T-cell (primary cell): ENCODE data around the gene ATP9B. TPM values are rescaled to one million over a fixed set of nuclear protein-coding genes. Genes with fewer than 3 reads are reported as not detected.

Experiments used
- ATAC-seq, 4 experiments: fragments of 200-7000 bp in 3 of 4; fragments of 150-1000 bp in 1 of 4; cut with Tn5 transposase; replicated peaks in 1 of 4; 1 replicate in 3 of 4; 2 replicates in 1 of 4; pipeline ENCODE4 v1.10.0; 2021; ENCODE audit warnings: moderate library complexity in 3 of 4, mild to moderate bottlenecking in 2 of 4, moderate number of reproducible peaks in 1 of 4
- CTCF ChIA-PET, 2 donors: fragments of 300-600 bp; sonication (Branson Sonifier 250); formaldehyde crosslinking; loops; one replicate each; lab custom pipeline; 2022; ENCODE audit warnings: antibody characterized with exemption in 2 of 2; lab: Charles Lee
- POLR2A ChIA-PET, 2 donors: fragments of 300-600 bp; sonication (Branson Sonifier 250); formaldehyde crosslinking; loops; one replicate each; lab custom pipeline; 2022; ENCODE audit warnings: antibody characterized with exemption in 2 of 2; lab: Charles Lee
- DNase-seq, 35 experiments: peaks; one replicate each; pipeline versions ENCODE4 v3.0.0 to v3.0.0-alpha.2; 2013 to 2023
- H3K27ac ChIP-seq: one replicate; pipeline ENCODE4 v1.5.1; 2013; ENCODE audit warnings: low read length
- H3K27me3 ChIP-seq, 2 experiments: replicated peaks in 1 of 2; 1 replicate in 1 of 2; 2 replicates in 1 of 2; pipeline versions ENCODE4 v1.6.1 to v1.7.0; 2013; ENCODE audit warnings: low read length in 1 of 2, mixed read lengths in 1 of 2; ENCODE audit not compliant: control insufficient read depth in 2 of 2, insufficient read depth in 2 of 2; ENCODE audit errors: extremely low read depth in 1 of 2
- H3K36me3 ChIP-seq, 2 donors: 1 replicate in 1 of 2; 2 replicates in 1 of 2; pipeline versions ENCODE4 v1.6.1 to v1.7.0; 2013; ENCODE audit warnings: low read length in 1 of 2; ENCODE audit not compliant: control insufficient read depth in 2 of 2, insufficient read depth in 1 of 2; ENCODE audit errors: extremely low read depth in 1 of 2
- H3K4me1 ChIP-seq, 2 experiments: 1 replicate in 1 of 2; 2 replicates in 1 of 2; pipeline versions ENCODE4 v1.6.1 to v1.7.0; 2013; ENCODE audit warnings: low read length in 2 of 2, mixed read lengths in 1 of 2; ENCODE audit not compliant: insufficient read depth in 2 of 2, control insufficient read depth in 1 of 2; ENCODE audit errors: extremely low read depth in 1 of 2
- H3K4me3 ChIP-seq, 2 donors: 1 replicate in 1 of 2; 2 replicates in 1 of 2; pipeline versions ENCODE4 v1.5.1 to v1.7.0; 2013; ENCODE audit warnings: mild to moderate bottlenecking in 2 of 2, low read length in 1 of 2, moderate library complexity in 1 of 2; ENCODE audit not compliant: control insufficient read depth in 1 of 2; ENCODE audit errors: extremely low read depth in 1 of 2
- H3K9me3 ChIP-seq: 2 replicates; pipeline ENCODE4 v1.7.0; 2013
- H3K27ac Mint-ChIP-seq, 2 donors: one replicate each; pipeline ENCODE4 v1.8.0; 2020 to 2021; ENCODE audit warnings: mild to moderate bottlenecking in 2 of 2, mixed read lengths in 2 of 2
- H3K27me3 Mint-ChIP-seq, 2 donors: one replicate each; pipeline ENCODE4 v1.8.0; 2021 to 2022; ENCODE audit warnings: mixed read lengths in 2 of 2
- H3K36me3 Mint-ChIP-seq: one replicate; pipeline ENCODE4 v1.8.0; 2021; ENCODE audit warnings: mixed read lengths
- H3K4me1 Mint-ChIP-seq, 3 donors: one replicate each; pipeline ENCODE4 v1.8.0; 2020 to 2022; ENCODE audit warnings: mixed read lengths in 3 of 3, mild to moderate bottlenecking in 1 of 3
- H3K4me3 Mint-ChIP-seq, 3 donors: one replicate each; pipeline ENCODE4 v1.8.0; 2020 to 2022; ENCODE audit warnings: mild to moderate bottlenecking in 3 of 3, mixed read lengths in 3 of 3, moderate library complexity in 3 of 3
- H3K9me3 Mint-ChIP-seq, 3 donors: one replicate each; pipeline ENCODE4 v1.8.0; 2020 to 2022; ENCODE audit warnings: mixed read lengths in 3 of 3
- WGBS: methylation state at CpG from one replicate; pipeline ENCODE4 v1.1.5; 2013; ENCODE audit warnings: missing lambda C conversion rate; ENCODE audit not compliant: insufficient coverage; 5-methylcytosine and 5-hydroxymethylcytosine counted together
- total RNA-seq, 35 experiments: library from RNA in 6 of 35; stranded (reverse) in 6 of 35; fragments of 120-200 nt in 1 of 35; gene quantifications; one replicate each; pipeline versions ENCODE4 v1.2.1 to v1.2.4 and lab custom pipeline; 2013 to 2026

The ATP9B gene
- total RNA-seq, 5 donors from 2014 or later (not counting 1 experiment from before 2014, with no cell fraction given): 54.1 to 95.2 (median 65.4) TPM

DNA sequence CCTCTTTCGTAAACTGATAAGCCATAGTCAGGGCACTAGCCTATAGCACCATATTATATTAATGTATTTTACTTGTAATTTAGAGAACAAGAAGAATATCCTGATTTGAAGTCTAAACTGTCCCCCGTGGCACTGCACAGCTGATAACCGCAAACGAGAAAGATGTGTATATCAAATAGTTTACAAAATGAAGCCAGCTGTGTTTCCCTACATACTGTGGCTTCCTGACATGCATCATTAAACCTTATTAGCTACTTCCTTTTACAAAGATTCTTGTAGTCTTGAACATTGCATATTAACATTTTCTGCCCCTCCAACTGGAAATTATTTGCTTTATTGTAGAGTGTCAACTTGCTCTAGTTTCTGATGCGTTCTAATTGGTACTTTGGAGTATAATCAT lies 173.1 kb downstream of the ATP9B start:
- peaks cover 6% of the 10 kb centered on the region for H3K36me3 Mint-ChIP-seq
- 80% methylated on average over 2 of the region's 5 CpGs for WGBS
- no peaks in the 10 kb centered on the region for H3K9me3 Mint-ChIP-seq
- H3K27me3 Mint-ChIP-seq: no peaks in the 10 kb centered on the region
- no peaks in the 10 kb centered on the region for H3K27me3 ChIP-seq
- no peaks in the 10 kb centered on the region for H3K9me3 ChIP-seq
- H3K4me1 ChIP-seq: peaks cover 0 to 13% of the 10 kb centered on the region in 2 experiments
- no peak overlapping the region for H3K4me3 Mint-ChIP-seq
- no peak overlapping the region for H3K27ac ChIP-seq
- H3K4me3 ChIP-seq: no peak overlapping the region
- POLR2A ChIA-PET: no interaction called here
- no peak for ATAC-seq
- CTCF ChIA-PET: no interaction called here
- H3K36me3 ChIP-seq: peaks cover 0 to 8% of the 10 kb centered on the region in 2 donors
- H3K27ac Mint-ChIP-seq: no peak overlapping the region
- DNase-seq: no peak
- peaks cover 12 to 18% (median 13%) of the 10 kb centered on the region in 3 donors for H3K4me1 Mint-ChIP-seq

DNA sequence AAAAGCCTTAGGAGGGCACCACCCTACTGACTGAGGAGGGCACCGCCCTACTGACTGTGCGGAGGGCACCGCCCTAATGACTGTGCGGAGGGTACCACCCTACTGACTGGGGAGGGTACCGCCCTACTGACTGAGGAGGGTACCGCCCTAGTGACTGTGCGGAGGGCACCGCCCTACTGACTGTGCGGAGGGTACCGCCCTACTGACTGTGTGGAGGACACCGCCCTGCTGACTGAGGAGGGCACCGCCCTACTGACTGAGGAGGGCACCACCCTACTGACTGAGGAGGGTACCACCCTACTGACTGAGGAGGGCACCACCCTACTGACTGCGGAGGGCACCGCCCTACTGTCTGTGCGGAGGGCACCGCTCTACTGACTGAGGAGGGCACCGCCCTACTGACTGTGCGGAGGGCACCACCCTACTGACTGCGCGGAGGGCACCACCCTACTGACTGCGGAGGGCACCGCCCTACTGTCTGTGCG lies 176.4 kb downstream of the ATP9B start:
- H3K4me3 Mint-ChIP-seq: no peak overlapping the region
- ChIA-PET CTCF (interaction anchor here in 1 of 2 donors (0.6 kb wide), 1 partner anchor 488 kb away, joined by 6 read pairs; no protein-coding TSS in a partner anchor), POLR2A (no interaction called here)
- H3K4me1 ChIP-seq: peaks cover 0 to 13% of the 10 kb centered on the region in 2 experiments
- no peak overlapping the region for H3K4me3 ChIP-seq
- no peaks in the 10 kb centered on the region for H3K27me3 ChIP-seq
- no peaks in the 10 kb centered on the region for H3K36me3 ChIP-seq
- ATAC-seq (peak; percentile 34 to 58 (median 44)), DNase-seq (peak in 27 of 35 experiments; percentile 2 to 62 (median 18))
- 62% methylated on average over 10 of the region's 23 CpGs for WGBS
- H3K9me3 ChIP-seq: no peaks in the 10 kb centered on the region
- no peaks in the 10 kb centered on the region for H3K27me3 Mint-ChIP-seq
- H3K9me3 Mint-ChIP-seq: no peaks in the 10 kb centered on the region
- peaks cover 4 to 19% (median 14%) of the 10 kb centered on the region in 3 donors for H3K4me1 Mint-ChIP-seq
- H3K27ac Mint-ChIP-seq: peak overlapping the region in 1 of 2 donors; percentile 55
- no peaks in the 10 kb centered on the region for H3K36me3 Mint-ChIP-seq
- peak overlapping the region; percentile 40 for H3K27ac ChIP-seq

DNA sequence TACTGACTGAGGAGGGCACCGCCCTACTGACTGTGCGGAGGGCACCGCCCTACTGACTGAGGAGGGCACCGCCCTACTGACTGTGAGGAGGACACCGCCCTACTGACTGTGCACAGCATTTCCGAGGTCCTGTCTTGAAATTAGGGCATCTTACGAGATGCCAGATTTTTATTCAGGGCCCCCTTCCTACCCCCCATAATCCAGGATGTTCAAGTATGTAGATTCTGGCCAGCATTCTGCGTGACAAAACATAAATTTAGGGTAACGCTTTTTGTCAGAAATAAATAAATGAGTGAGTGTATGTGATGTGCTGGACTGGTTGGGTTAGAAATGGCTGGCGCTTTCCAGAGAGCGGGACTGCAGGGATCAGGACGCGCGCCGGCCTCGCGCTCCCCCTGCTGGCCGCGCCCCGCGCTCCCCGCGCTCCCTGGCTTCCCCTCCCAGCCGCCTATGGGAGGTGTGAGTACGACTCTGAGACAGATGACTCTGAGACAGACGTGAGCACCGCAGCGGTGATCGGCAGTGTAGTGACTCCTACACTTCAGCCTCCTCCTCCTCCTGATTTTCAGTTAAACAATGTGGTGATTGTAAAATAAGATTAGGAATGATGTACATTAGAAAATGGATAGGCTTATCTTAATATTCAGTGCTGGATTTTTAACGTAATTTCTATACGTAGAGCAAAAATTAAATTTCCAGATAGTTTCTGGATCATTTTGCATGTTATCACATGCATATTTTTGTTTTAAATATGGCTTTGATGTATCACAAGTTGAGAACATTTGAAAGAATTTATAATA lies 177.3 kb downstream of the ATP9B start:
- DNase-seq (peak; percentile 24 to 81 (median 53)), ATAC-seq (peak; percentile 88 to 94 (median 90))
- no peaks in the 10 kb centered on the region for H3K9me3 Mint-ChIP-seq
- H3K4me3 Mint-ChIP-seq: peak overlapping the region; percentile 13 to 51 (median 18)
- Histone ChIP-seq H3K4me1 (peaks cover 0 to 13% of the 10 kb centered on the region in 2 experiments), H3K27me3 (no peaks in the 10 kb centered on the region), H3K36me3 (no peaks in the 10 kb centered on the region), H3K9me3 (no peaks in the 10 kb centered on the region), H3K4me3 (peak overlapping the region in 1 of 2 donors; percentile 4), H3K27ac (peak overlapping the region; percentile 37)
- CTCF ChIA-PET: no interaction called here
- no peaks in the 10 kb centered on the region for H3K27me3 Mint-ChIP-seq
- H3K36me3 Mint-ChIP-seq: no peaks in the 10 kb centered on the region
- POLR2A ChIA-PET: no interaction called here
- peak overlapping the region; percentile 44 to 82 for H3K27ac Mint-ChIP-seq
- WGBS: 37% methylated on average over 14 of the region's 31 CpGs
- peaks cover 4 to 17% (median 14%) of the 10 kb centered on the region in 3 donors for H3K4me1 Mint-ChIP-seq

DNA sequence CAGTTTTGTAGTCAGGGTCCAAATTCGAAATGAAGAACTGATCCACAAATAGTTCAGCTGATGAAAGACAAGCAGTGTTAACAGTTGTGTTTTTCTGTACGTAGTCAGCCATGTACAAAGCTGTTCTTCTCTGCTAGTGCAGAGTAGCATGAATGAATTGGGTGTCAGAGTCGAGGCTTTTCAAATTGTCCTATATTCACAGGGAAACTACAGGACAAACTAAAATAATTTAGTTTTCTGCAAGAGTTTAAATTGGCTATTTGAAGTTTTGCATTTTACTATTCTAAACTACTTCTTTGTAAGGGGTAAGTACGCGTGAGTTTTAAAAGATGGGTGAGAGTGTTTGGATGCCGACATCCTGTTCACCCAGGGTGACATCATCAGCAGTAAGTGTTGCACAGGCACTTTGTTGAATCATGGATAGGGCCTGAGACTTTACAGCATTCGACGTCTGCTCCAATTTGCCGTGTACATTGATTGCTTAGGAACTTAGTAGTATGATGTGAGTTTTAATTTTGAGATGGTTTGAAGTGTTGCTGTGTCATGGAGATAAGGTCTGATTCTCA lies 179.4 kb downstream of the ATP9B start:
- Histone ChIP-seq H3K36me3 (peaks cover 5 to 6% of the 10 kb centered on the region in 2 donors), H3K4me1 (peaks cover 0 to 13% of the 10 kb centered on the region in 2 experiments), H3K27me3 (no peaks in the 10 kb centered on the region), H3K4me3 (no peak overlapping the region), H3K9me3 (no peaks in the 10 kb centered on the region), H3K27ac (no peak overlapping the region)
- H3K27me3 Mint-ChIP-seq: no peaks in the 10 kb centered on the region
- H3K36me3 Mint-ChIP-seq: peaks cover 4% of the 10 kb centered on the region
- no peak for ATAC-seq
- H3K4me1 Mint-ChIP-seq: peaks cover 0 to 14% (median 14%) of the 10 kb centered on the region in 3 donors
- no peak overlapping the region for H3K4me3 Mint-ChIP-seq
- no peak for DNase-seq
- WGBS: 96% methylated on average over 7 of the region's 9 CpGs
- H3K9me3 Mint-ChIP-seq: no peaks in the 10 kb centered on the region
- no peak overlapping the region for H3K27ac Mint-ChIP-seq
- POLR2A ChIA-PET: no interaction called here
- CTCF ChIA-PET: no interaction called here

DNA sequence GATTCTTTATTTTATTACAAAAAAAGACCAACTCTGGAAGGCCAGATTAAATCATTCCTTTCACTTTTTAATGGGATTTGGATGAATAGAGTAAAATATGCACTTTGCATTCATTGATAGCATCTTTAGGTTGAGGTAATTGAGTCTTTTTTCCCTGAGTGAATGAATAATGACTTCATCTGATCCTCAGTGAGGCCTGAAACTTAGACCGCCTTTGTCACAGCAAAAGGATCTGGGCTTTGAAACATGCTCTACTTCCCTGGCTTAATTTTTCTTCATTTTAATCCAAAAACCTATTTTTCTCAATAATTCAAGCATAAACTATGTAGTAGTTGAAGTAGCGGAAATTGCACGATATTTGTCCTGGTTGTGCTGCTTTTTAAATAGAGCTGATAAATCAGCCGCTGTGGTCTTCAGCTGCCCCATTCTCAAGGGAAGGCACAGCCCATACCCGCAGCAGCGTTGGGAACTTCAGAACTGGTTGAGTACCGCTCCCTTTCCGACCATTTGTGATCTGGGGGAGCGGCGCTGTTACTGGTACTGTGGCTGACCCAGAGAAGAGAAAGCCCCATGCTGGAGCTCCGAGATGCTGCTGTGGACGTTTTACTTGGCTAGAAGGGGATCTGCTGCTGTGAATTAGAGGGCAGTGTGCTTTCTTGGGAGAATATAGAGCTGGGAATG lies 181.2 kb downstream of the ATP9B start:
- H3K9me3 Mint-ChIP-seq: no peaks in the 10 kb centered on the region
- DNase-seq (no peak), ATAC-seq (no peak)
- no peak overlapping the region for H3K27ac Mint-ChIP-seq
- Histone ChIP-seq H3K9me3 (no peaks in the 10 kb centered on the region), H3K4me3 (no peak overlapping the region), H3K4me1 (peaks cover 0 to 12% of the 10 kb centered on the region in 2 experiments), H3K36me3 (peaks cover 5 to 15% of the 10 kb centered on the region in 2 donors), H3K27me3 (no peaks in the 10 kb centered on the region), H3K27ac (no peak overlapping the region)
- ChIA-PET CTCF (no interaction called here), POLR2A (no interaction called here)
- peaks cover 17% of the 10 kb centered on the region for H3K36me3 Mint-ChIP-seq
- H3K27me3 Mint-ChIP-seq: no peaks in the 10 kb centered on the region
- 97% methylated on average over 10 of the region's 12 CpGs for WGBS
- H3K4me1 Mint-ChIP-seq: peaks cover 0 to 13% (median 9%) of the 10 kb centered on the region in 3 donors
- H3K4me3 Mint-ChIP-seq: no peak overlapping the region

DNA sequence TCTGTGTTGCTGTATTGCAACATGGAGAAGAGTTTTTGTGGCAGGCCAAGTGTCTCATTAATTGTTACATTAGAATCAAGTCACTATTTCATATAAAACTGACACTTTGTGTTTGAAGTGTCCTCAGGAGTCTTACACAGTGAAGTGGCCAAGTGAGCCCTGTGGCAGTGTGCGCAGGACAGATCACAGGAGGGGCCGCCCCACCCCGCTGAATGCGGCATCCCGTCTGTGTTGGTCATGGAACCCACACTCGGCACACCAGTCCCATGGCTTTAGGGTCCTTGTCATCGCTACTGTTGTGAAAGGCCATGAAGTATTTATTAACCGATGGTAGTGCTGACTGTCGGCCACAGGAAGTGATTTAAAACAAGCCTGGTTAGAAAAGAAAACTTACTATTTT lies 181.8 kb downstream of the ATP9B start:
- H3K27ac Mint-ChIP-seq: no peak overlapping the region

More for the DNA sequence above, 181.8 kb downstream of the ATP9B start:
- no peak overlapping the region for H3K4me3 Mint-ChIP-seq
- no peak for DNase-seq
- H3K9me3 Mint-ChIP-seq: no peaks in the 10 kb centered on the region
- peaks cover 0 to 7% of the 10 kb centered on the region in 2 experiments for H3K4me1 ChIP-seq
- 100% methylated on average over 5 of the region's 9 CpGs for WGBS
- ChIA-PET POLR2A (no interaction called here), CTCF (no interaction called here)
- no peak overlapping the region for H3K27ac ChIP-seq
- H3K27me3 ChIP-seq: no peaks in the 10 kb centered on the region
- H3K36me3 ChIP-seq: peaks cover 5 to 19% of the 10 kb centered on the region in 2 donors
- H3K27me3 Mint-ChIP-seq: no peaks in the 10 kb centered on the region
- peaks cover 21% of the 10 kb centered on the region for H3K36me3 Mint-ChIP-seq
- H3K9me3 ChIP-seq: no peaks in the 10 kb centered on the region
- H3K4me3 ChIP-seq: no peak overlapping the region
- peaks cover 0 to 13% (median 8%) of the 10 kb centered on the region in 3 donors for H3K4me1 Mint-ChIP-seq
- no peak for ATAC-seq
